ENCODE measurements around the gene HTR4.

The HTR4 gene

DNA sequence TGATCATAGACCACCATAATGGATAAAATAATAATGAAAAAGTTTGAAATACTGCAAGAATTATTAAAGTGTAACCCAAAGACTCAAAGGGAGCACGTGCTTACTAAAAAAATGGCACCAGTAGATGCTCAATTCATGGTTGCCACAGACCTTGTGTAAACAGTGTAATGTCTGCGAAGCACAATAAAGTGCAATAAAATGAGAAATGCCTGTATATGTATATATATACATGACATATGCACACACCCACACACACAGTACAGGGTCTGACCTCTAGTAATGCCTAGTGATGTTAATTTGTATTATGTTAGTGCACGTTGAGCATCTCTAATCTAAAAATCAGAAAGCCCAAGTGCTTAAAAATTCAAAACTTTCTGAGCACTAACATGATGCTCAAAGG is 218.3 kb downstream of the HTR4 start:
- ChIA-PET CTCF (interaction anchor here (1.1 kb wide), 1 partner anchor 297 kb away, joined by 3 read pairs; no protein-coding TSS in a partner anchor), POLR2A (no interaction called here)
- no peak for DNase-seq (ENCODE audit: extremely low spot score)
- no peak for TF ChIP-seq CTCF (IDR thresholded peaks at IDR 0.05; ENCODE audit: control extremely low read depth, extremely low read depth, low read depth, missing control alignments)

DNA sequence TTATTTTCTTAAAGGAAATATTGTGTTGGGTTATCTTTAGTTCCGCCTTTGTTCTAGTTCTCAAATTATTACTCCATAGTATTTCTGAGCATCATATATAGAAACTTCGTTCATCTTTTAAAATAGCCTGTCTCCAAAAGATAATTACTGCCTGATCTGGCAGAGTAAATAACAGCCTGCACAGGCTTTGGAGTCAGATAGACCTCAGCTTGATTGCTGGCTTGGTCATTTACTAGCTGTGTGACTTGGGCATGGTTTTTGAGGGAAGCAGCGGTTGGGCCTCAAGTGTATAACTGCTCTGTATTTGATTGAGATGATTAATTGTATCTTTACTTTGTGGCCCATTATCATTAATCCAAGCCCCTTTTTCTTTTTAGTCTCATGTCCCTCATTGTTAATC is 220.5 kb downstream of the HTR4 start:
- ChIA-PET CTCF (no interaction called here), POLR2A (no interaction called here)
- DNase-seq (ENCODE audit: extremely low spot score), result no peak
- TF ChIP-seq CTCF (IDR thresholded peaks at IDR 0.05; ENCODE audit: control extremely low read depth, extremely low read depth, low read depth, missing control alignments), result no peak

All from GM10248 (cell line).